Stimulated activated CD4-positive, alpha-beta T cell treated with anti-CD3 and anti-CD28 coated beads, Interleukin-15, amount 100 ng/mL, for 1 hour (primary cell): ENCODE results near the gene LRRC8E.

Experiments used
- DNase-seq, 2 donors: peaks; one replicate each; pipeline ENCODE4 v3.0.0-alpha.2; 2020; ENCODE audit warnings: low read depth in 1 of 2, low spot score in 1 of 2

Gene LRRC8E

GRCh38 chr19:7888145-7888825 is at the start of gene LRRC8E:
TSS of gene LRRC8E (plus strand) at chr19:7888510. CDS start at chr19:7895604, 7,094 bp downstream.
- DNase-seq = peak in 1 of 2 donors; percentile 41

DNA sequence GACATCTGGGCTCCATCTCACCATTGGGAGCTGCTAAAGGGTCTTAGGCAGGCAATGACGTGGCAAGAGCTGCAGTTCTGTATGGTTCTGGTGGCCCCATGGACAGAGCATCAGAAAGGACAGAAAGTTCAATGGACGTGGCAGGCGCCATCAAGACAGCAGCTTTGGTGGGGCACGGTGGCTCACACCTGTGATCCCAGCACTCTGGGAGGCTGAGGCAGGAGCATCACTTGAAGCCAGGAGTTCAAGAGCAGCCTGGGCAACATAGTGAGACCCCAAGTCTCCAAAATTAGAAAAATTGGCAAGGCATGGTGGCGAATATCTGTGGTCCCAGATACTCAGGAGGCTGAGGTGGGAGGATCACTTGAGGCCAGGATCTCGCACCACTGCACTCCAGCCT is 48.8 kb upstream of the LRRC8E start:
- no peak for DNase-seq

DNA sequence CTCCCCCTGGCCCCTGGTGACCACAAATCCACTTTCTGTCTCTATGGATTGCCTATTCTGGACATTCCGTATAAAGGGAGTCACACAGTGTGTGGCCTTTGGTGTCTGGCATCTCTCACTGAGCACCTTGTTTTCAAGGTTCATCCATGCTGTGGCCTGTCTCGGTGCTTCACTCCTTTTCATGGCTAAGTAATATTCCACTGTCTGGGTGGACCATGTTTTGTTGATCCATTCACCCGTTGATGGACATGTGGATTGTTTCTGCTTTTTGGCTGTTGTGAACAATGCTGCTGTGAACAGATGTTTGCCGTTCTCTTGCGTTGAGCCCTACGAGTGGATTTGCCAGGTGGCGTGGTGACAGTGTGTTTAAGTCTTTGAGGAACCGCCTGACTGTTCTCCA is 47.7 kb upstream of the LRRC8E start:
- no peak for DNase-seq

GRCh38 chr19:7841751-7842660 is 46.3 kb upstream of the LRRC8E start:
- DNase-seq = no peak

- DNase-seq = no peak
Observed at GRCh38 chr19:7842661-7843294, 45.5 kb upstream of the LRRC8E start.

- DNase-seq = no peak
Observed at GRCh38 chr19:7843521-7843920, 44.8 kb upstream of the LRRC8E start.

DNA sequence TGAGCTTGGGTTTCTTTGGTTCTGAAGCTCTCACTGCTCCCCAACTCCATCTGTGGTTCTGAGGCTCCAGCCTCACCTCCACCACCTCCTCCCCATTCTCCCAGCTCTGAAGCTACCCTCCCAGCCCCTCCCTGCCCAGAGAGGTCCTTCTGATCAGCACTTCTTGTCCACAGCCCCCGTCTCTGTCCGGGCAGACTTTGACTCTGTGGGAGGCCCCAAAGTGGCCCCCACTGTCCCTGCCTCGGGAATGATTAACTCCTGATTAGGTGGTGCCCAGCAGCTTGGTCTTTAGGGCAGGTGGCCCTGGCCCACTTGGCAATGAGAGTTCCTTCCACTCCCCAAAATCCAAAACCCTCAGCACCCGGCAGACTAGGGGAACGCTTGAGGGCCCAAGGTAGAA is 43.9 kb upstream of the LRRC8E start:
- DNase-seq = no peak

DNA sequence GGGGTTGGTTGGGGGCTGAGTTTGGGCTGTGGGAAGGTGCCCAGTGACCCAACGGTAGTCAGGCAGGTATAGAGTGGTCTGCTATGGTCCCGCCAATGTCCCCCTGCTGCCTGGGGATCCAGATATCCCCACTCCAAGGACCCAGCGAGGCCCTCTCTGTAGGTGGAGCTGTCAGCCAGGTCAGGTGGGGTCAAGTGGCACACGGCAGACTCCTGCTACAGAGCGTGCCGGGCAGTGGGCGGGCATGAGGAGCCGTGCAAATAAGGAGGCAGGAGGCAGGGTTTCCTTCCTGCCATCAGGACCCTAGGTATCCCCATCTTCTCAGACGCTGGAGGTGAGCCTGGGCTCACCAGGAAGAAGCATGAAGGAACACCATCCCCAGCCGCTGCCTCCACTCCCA is 43.4 kb upstream of the LRRC8E start:
- no peak for DNase-seq

GRCh38 chr19:7845390-7846154 is 42.7 kb upstream of the LRRC8E start:
- no peak for DNase-seq

- DNase-seq = no peak
Observed at GRCh38 chr19:7846155-7846646, 42.1 kb upstream of the LRRC8E start.

DNA sequence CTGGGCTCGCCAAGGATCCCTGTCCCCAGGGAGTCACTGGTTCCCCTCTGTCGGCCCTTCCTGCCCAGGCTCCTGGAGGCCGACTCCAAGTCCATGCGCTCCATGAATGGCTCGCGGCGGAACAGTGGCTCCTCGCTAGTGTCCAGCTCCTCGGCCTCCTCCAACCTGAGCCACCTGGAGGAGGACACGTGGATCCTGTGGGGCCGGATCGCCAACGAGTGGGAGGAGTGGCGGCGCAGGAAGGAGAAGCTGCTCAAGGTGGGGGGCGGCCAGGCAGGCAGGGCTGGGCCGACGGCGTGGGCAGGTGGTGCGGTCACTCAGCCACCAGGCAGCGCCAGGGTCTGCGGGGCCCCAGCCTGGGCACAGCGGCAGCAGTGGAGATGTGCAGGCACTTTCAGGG is 40.6 kb upstream of the LRRC8E start:
- DNase-seq = no peak

GRCh38 chr19:7848779-7849457 is 39.4 kb upstream of the LRRC8E start:
- DNase-seq = no peak

DNA sequence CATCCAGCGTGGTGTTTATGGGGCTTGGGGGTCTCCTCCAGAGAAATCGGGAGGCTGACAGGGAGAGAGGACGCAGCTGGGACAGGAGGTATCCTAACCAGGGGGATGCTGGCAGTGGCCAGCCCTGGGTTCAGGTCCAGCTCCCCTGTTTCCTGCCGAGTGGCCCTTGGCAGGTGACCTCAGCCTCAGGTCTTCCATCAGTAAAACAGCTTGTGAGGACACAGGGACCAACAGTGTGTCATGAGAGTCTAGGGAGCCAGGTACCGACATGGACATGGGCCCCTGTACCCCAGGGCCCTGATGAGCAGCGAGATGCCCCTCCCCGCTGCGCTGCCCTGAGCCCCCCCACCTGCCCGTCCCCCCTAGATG is 38.7 kb upstream of the LRRC8E start:
- DNase-seq = no peak

GRCh38 chr19:7850000-7850813 is 38.1 kb upstream of the LRRC8E start:
- DNase-seq = no peak

- DNase-seq = no peak
Observed at GRCh38 chr19:7850945-7851622, 37.2 kb upstream of the LRRC8E start.

DNA sequence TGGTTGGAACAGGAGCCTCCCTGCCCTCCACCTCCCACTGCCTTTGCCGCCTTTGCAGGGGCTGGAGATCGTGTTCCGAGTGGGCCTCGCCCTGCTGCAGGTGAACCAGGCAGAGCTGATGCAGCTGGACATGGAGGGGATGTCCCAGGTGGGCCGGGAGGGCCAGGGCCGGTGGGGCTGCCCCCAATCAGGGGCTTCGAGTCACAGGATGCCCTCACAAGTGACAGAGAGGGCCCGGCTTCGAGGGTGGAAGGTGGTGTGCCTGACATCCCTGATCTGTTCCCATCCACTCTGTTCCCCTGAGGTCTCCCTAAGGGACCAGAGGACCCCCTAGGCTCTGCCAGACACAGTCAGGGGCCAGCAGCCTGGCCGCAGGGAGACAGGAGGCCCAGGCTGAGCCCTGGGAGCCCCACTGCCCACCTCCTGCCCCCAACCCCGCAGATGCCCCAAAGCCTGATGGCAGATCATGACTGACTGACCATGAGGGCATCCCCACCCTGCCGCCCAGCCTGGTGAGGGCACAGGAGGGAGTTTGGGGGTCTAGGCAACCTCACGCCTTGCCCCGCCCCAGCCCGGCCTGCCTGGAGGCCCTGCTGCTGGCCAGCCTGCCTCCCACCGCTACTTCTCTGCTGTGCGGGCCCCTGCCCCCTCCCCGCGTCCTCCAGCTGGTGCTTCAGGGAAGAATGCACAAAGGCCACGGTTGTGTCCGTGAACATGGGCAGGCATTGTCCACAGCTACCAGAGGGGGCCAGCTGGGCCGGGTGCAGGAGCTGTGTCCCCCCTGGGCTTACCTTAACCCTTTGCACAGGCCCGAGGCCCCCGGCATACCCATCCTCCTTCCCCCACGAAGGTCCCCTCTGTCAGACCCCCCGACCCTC is 36.4 kb upstream of the LRRC8E start:
- DNase-seq = no peak

- DNase-seq = peak in 1 of 2 donors; percentile 54
Observed at GRCh38 chr19:7852851-7853769, 35.2 kb upstream of the LRRC8E start.
